GM12872 (cell line): ENCODE data around the gene DPYSL3.

Experiments
- TF ChIP-seq, protein P1 (sequence below): IDR thresholded peaks from 3 replicates; pipeline ENCODE4 v1.5.1; 2011; ENCODE audit warnings: low read depth, mild to moderate bottlenecking, low read length, moderate library complexity; ENCODE audit not compliant: insufficient read depth

Gene DPYSL3

GRCh38 chr5:147397616-147398015, 112.3 kb downstream of the DPYSL3 start:
- TF ChIP-seq, protein P1, sequence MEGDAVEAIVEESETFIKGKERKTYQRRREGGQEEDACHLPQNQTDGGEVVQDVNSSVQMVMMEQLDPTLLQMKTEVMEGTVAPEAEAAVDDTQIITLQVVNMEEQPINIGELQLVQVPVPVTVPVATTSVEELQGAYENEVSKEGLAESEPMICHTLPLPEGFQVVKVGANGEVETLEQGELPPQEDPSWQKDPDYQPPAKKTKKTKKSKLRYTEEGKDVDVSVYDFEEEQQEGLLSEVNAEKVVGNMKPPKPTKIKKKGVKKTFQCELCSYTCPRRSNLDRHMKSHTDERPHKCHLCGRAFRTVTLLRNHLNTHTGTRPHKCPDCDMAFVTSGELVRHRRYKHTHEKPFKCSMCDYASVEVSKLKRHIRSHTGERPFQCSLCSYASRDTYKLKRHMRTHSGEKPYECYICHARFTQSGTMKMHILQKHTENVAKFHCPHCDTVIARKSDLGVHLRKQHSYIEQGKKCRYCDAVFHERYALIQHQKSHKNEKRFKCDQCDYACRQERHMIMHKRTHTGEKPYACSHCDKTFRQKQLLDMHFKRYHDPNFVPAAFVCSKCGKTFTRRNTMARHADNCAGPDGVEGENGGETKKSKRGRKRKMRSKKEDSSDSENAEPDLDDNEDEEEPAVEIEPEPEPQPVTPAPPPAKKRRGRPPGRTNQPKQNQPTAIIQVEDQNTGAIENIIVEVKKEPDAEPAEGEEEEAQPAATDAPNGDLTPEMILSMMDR, result peak; percentile 32; the same call in 2 of the 3 replicates

DNA sequence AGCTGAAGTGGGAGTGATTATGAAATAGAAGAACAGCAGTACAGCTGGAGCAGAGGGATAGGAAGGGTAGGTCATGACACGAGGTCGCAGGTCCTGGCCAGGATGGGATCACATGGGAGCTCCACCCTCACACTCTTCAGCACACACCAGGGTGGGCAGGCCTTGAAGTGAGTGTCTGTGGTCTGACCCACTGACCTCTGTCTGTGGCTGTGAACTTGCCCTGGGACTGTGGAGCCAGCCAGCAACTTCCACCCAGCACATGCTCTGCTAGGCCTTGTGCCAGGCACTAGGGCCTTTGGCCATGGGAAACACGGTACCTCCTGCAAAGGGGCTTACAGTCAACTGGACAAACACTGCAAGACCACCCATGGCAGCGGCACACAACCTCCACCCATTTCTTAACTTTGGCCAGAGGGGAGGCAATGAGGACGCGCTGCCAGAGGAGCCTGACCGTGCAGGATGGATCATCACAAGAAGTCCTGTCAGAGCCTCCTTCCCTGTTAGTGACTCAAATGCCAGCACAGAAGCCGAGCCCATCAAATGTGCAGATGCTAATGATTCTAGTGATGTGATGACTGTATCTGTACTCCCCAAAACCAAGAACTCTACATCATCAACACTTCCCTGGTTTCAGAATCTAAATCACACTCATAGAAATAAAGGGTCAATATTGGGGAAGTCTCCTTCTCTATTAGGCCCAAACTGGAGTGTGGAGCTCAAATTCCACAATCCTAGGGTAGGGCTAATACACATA, 113.6 kb downstream of the DPYSL3 start:
- TF ChIP-seq, protein P1, result no peak

- TF ChIP-seq, protein P1, result peak; percentile 15; the same call in 1 of the 3 replicates
Observed at GRCh38 chr5:147393874-147394672, 115.8 kb downstream of the DPYSL3 start.

- TF ChIP-seq, protein P1, result peak; percentile 78
Observed at GRCh38 chr5:147391781-147392180, 118.1 kb downstream of the DPYSL3 start.

DNA sequence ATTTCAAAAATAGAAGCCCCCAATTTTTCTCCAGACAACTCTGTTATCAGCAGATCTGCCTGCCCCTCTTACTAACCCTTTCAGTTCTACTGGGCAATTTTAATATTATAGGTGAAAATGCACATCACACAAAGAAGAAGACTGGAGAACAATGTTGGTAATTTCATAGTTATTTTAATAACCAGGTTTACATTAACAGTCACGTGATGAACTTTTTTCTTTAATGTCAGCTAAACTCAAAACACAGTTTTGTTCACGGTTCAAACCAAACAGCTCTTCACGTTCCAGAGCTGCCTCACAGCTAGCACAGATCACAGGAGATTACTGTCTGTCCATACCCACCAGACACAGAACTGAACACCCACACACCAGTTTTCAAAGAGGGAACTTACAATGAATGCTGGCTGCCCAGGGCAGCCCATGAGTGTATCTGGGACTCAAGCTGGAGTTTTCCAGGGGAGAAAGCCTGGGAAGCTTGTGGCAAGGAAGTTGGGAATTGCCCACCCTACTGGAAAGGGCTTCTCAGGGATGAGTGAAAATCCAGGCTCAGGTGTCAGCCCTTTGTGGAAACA, 119.1 kb downstream of the DPYSL3 start:
- TF ChIP-seq, protein P1, result no peak

GRCh38 chr5:147388184-147389108, 121.4 kb downstream of the DPYSL3 start:
- TF ChIP-seq, protein P1, result no peak
